Neural cell (in vitro differentiated cells): ENCODE data around the gene MCAT. TPM values are rescaled to one million over a fixed set of nuclear protein-coding genes. Genes with fewer than 3 reads are reported as not detected.

ENCODE experiments used
- H2AFZ ChIP-seq: fragments of 200-600, 300-800 bp; sonication (generic), shearing (Covaris generic); 2 replicates; pipeline ENCODE4 v1.6.0; 2014; ENCODE audit warnings: low read depth, mild to moderate bottlenecking, antibody characterized with exemption, low read length, moderate library complexity
- H3F3A ChIP-seq: fragments of 200-600 bp; shearing (Covaris generic); 2 replicates; pipeline ENCODE4 v1.6.1; 2016; ENCODE audit warnings: mild to moderate bottlenecking, moderate library complexity, mixed read lengths, antibody characterized with exemption, low read length; ENCODE audit not compliant: insufficient read depth, poor library complexity, severe bottlenecking
- H3K27ac ChIP-seq: fragments of 200-600, 300-800 bp; sonication (generic), shearing (Covaris generic); 2 replicates; pipeline ENCODE4 v1.5.1; 2014; ENCODE audit warnings: mild to moderate bottlenecking, low read length, moderate library complexity
- H3K27me3 ChIP-seq: fragments of 300-800, 200-600 bp; sonication (generic), shearing (Covaris generic); 2 replicates; pipeline ENCODE4 v1.6.0; 2014; ENCODE audit warnings: mild to moderate bottlenecking, low read depth, low read length, moderate library complexity; ENCODE audit not compliant: insufficient read depth
- H3K36me3 ChIP-seq: fragments of 300-800, 200-600 bp; sonication (generic), shearing (Covaris generic); 2 replicates; pipeline ENCODE4 v1.5.1; 2014; ENCODE audit warnings: mild to moderate bottlenecking, antibody characterized with exemption, low read length, moderate library complexity; ENCODE audit not compliant: insufficient read depth
- H3K4me2 ChIP-seq: fragments of 300-800, 200-600 bp; sonication (generic), shearing (Covaris generic); 2 replicates; pipeline ENCODE4 v1.6.0; 2014; ENCODE audit warnings: mild to moderate bottlenecking, low read length
- H3K4me3 ChIP-seq: fragments of 300-800, 200-600 bp; sonication (generic), shearing (Covaris generic); 2 replicates; pipeline ENCODE4 v1.5.1; 2014; ENCODE audit warnings: mild to moderate bottlenecking, low read length, moderate library complexity
- H3K79me2 ChIP-seq: fragments of 200-600 bp; shearing (Covaris generic); replicated peaks from 2 replicates; pipeline ENCODE4 v1.6.0; 2014; ENCODE audit warnings: mild to moderate bottlenecking, low read length, moderate library complexity; ENCODE audit not compliant: insufficient read depth
- H3K9ac ChIP-seq: fragments of 300-800, 200-600 bp; sonication (generic), shearing (Covaris generic); 2 replicates; pipeline ENCODE4 v1.6.1; 2016; ENCODE audit warnings: mild to moderate bottlenecking, low read length, mixed read lengths
- H3K9me2 ChIP-seq: fragments of 200-600 bp; shearing (Covaris generic); 2 replicates; pipeline ENCODE4 v1.6.1; 2016; ENCODE audit warnings: mild to moderate bottlenecking, low read length, mixed read lengths; ENCODE audit not compliant: insufficient read depth
- H3K9me3 ChIP-seq: fragments of 200-600, 300-800 bp; sonication (generic), shearing (Covaris generic); 2 replicates; pipeline ENCODE4 v1.6.1; 2016; ENCODE audit warnings: mild to moderate bottlenecking, mixed run types, low read length, moderate library complexity, mixed read lengths
- H4K20me1 ChIP-seq: fragments of 200-600 bp; shearing (Covaris generic); 2 replicates; pipeline ENCODE4 v1.6.1; 2016; ENCODE audit warnings: mild to moderate bottlenecking, mixed run types; ENCODE audit not compliant: insufficient read depth
- EP300 ChIP-seq: fragments of 450-650 bp; conservative IDR thresholded peaks from 2 replicates; pipeline ENCODE4 v1.6.1; 2014; ENCODE audit warnings: antibody characterized with exemption, mild to moderate bottlenecking, moderate library complexity; ENCODE audit not compliant: poor library complexity, severe bottlenecking
- EZH2 ChIP-seq: fragments of 200-600, 300-800 bp; shearing (Covaris generic), sonication (generic); IDR thresholded peaks from 2 replicates; pipeline ENCODE4 v1.6.1; 2014; ENCODE audit warnings: antibody characterized with exemption, low read length, borderline replicate concordance, mild to moderate bottlenecking; ENCODE audit not compliant: insufficient read depth, poor library complexity, severe bottlenecking
- POLR2AphosphoS5 ChIP-seq: IDR thresholded peaks from 2 replicates; pipeline ENCODE4 v1.6.1; 2012
- RAD21 ChIP-seq: fragments of 450-650 bp; conservative IDR thresholded peaks from 2 replicates; pipeline ENCODE4 v1.6.1; 2014; ENCODE audit warnings: antibody characterized with exemption, mild to moderate bottlenecking, moderate library complexity
- TAF1 ChIP-seq: IDR thresholded peaks from 2 replicates; pipeline ENCODE4 v1.6.1; 2012; ENCODE audit warnings: low read depth
- polyA plus RNA-seq: library from polyadenylated mRNA; depleted of rRNA; stranded (reverse); fragments of >200 nt; gene quantifications from 2 replicates; pipeline ENCODE4 v1.2.3, GENCODE V29; 2014
- TF ChIP-seq, protein P1 (sequence below): IDR thresholded peaks from 2 replicates; pipeline ENCODE4 v1.6.1; 2012; ENCODE audit warnings: borderline replicate concordance
- TF ChIP-seq, protein P2 (sequence below): fragments of 450-650 bp; IDR thresholded peaks from 2 replicates; pipeline ENCODE4 v1.5.1; 2014; ENCODE audit warnings: antibody characterized with exemption, mild to moderate bottlenecking, moderate library complexity; ENCODE audit not compliant: poor library complexity, severe bottlenecking

MCAT gene
- polyA plus RNA-seq, 1 donor from 2014 or later = 46.8 TPM

DNA sequence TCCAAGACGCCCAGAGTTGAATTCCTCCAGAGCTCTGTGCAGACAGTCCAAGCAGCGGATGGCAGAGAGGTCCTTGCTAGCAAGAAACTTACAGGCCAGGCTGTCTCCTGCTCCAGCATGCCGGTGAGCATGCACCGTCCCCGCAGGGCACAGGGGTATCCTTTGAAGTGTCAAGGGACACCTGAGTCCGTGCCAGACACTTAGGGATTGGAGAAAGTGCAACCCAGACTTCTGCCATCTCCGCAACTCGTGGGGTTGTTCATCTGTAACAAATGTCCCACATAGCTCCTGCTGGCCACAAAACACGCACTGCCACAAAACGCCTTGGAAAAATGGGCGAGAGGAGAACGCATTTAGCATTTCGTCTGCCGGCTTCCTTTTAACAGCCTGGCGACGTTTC, 21.4 kb upstream of the MCAT start:
- H3K9me2 ChIP-seq = no peaks in the 10 kb centered on the region
- no peak overlapping the region for H3K4me3 ChIP-seq
- no peaks in the 10 kb centered on the region for H4K20me1 ChIP-seq
- H2AFZ ChIP-seq = no peak overlapping the region
- no peaks in the 10 kb centered on the region for H3K36me3 ChIP-seq
- no peaks in the 10 kb centered on the region for H3F3A ChIP-seq
- H3K79me2 ChIP-seq = no peaks in the 10 kb centered on the region
- no peak overlapping the region for H3K9ac ChIP-seq
- H3K27me3 ChIP-seq = no peaks in the 10 kb centered on the region
- TF ChIP-seq RAD21 = no peak
- TF ChIP-seq, protein P1, sequence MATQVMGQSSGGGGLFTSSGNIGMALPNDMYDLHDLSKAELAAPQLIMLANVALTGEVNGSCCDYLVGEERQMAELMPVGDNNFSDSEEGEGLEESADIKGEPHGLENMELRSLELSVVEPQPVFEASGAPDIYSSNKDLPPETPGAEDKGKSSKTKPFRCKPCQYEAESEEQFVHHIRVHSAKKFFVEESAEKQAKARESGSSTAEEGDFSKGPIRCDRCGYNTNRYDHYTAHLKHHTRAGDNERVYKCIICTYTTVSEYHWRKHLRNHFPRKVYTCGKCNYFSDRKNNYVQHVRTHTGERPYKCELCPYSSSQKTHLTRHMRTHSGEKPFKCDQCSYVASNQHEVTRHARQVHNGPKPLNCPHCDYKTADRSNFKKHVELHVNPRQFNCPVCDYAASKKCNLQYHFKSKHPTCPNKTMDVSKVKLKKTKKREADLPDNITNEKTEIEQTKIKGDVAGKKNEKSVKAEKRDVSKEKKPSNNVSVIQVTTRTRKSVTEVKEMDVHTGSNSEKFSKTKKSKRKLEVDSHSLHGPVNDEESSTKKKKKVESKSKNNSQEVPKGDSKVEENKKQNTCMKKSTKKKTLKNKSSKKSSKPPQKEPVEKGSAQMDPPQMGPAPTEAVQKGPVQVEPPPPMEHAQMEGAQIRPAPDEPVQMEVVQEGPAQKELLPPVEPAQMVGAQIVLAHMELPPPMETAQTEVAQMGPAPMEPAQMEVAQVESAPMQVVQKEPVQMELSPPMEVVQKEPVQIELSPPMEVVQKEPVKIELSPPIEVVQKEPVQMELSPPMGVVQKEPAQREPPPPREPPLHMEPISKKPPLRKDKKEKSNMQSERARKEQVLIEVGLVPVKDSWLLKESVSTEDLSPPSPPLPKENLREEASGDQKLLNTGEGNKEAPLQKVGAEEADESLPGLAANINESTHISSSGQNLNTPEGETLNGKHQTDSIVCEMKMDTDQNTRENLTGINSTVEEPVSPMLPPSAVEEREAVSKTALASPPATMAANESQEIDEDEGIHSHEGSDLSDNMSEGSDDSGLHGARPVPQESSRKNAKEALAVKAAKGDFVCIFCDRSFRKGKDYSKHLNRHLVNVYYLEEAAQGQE = no peak
- no peak for TF ChIP-seq POLR2AphosphoS5
- no peak for TF ChIP-seq EZH2
- TF ChIP-seq, protein P2, sequence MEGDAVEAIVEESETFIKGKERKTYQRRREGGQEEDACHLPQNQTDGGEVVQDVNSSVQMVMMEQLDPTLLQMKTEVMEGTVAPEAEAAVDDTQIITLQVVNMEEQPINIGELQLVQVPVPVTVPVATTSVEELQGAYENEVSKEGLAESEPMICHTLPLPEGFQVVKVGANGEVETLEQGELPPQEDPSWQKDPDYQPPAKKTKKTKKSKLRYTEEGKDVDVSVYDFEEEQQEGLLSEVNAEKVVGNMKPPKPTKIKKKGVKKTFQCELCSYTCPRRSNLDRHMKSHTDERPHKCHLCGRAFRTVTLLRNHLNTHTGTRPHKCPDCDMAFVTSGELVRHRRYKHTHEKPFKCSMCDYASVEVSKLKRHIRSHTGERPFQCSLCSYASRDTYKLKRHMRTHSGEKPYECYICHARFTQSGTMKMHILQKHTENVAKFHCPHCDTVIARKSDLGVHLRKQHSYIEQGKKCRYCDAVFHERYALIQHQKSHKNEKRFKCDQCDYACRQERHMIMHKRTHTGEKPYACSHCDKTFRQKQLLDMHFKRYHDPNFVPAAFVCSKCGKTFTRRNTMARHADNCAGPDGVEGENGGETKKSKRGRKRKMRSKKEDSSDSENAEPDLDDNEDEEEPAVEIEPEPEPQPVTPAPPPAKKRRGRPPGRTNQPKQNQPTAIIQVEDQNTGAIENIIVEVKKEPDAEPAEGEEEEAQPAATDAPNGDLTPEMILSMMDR = no peak
- no peak for TF ChIP-seq TAF1
- no peak for TF ChIP-seq EP300
- no peaks in the 10 kb centered on the region for H3K9me3 ChIP-seq
- no peak overlapping the region for H3K27ac ChIP-seq
- H3K4me2 ChIP-seq = no peak overlapping the region

DNA sequence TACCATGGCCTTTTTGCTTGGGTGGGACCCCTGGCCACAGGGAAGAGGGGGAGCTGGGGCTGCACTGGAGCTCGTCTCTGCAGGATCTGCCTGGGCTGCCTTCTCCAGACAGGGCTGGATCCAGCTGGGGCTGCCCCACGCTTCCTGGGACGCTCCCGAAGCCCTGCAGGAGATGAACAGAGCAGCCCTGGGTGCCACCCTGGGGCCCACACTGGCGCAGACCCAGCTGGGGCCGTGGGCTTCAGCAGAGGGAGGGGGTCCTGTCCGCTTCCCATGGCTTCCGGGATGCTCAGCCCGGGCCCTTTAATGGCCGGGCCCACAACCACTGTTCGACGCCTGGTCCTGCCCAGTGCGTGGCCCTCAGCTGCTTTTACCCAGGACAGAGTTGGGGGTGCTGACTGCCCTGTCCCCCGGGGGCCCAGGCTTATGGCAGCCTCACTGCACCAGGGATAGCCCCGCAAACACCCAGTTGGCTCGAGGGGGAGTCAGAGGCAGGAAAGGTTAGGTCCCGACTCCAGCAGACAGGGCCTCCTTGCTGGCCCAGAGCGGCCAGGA, 20.1 kb upstream of the MCAT start:
- Histone ChIP-seq H3K4me2 (no peak overlapping the region), H3K27me3 (no peaks in the 10 kb centered on the region), H3K4me3 (no peak overlapping the region), H2AFZ (no peak overlapping the region), H3K36me3 (no peaks in the 10 kb centered on the region), H3K27ac (no peak overlapping the region), H3K9ac (no peak overlapping the region), H3K79me2 (no peaks in the 10 kb centered on the region), H4K20me1 (no peaks in the 10 kb centered on the region), H3F3A (no peaks in the 10 kb centered on the region), H3K9me3 (no peaks in the 10 kb centered on the region), H3K9me2 (no peaks in the 10 kb centered on the region)
- TF ChIP-seq, protein P2 = no peak
- TF ChIP-seq EP300 = no peak
